Measurements from ENCODE around the gene TUBA4B.

TUBA4B gene

GRCh38 chr2:219294356-219295351, 41.6 kb downstream of the TUBA4B start (continued):
- no peak for TF ChIP-seq ZNF792 (tag by site-specific recombination; IDR thresholded peaks at IDR 0.05)
- peak; percentile 18; the same call in 1 of the 2 replicates for TF ChIP-seq ZNF2 (tag by site-specific recombination; IDR thresholded peaks at IDR 0.05)
- peak; percentile 38 for TF ChIP-seq SP3 (tag by site-specific recombination; IDR thresholded peaks at IDR 0.05)
- TF ChIP-seq KLF10 (tag by site-specific recombination; IDR thresholded peaks at IDR 0.05) = peak; percentile 49; the same call in 1 of the 2 replicates
- TF ChIP-seq ZNF426 (tag by site-specific recombination; IDR thresholded peaks at IDR 0.05) = no peak
- no peak for TF ChIP-seq ZNF184 (tag by site-specific recombination; IDR thresholded peaks at IDR 0.05)
- TF ChIP-seq ZNF433 (tag by site-specific recombination; IDR thresholded peaks at IDR 0.05; ENCODE audit: low read depth) = no peak
- no peak for TF ChIP-seq ZNF23 (tag by site-specific recombination; IDR thresholded peaks at IDR 0.05; ENCODE audit: borderline replicate concordance)
- no peak for TF ChIP-seq ZNF510 (tag by site-specific recombination; IDR thresholded peaks at IDR 0.05; ENCODE audit: insufficient replicate concordance)
- TF ChIP-seq ZNF677 (tag by site-specific recombination; IDR thresholded peaks at IDR 0.05) = no peak
- no peak for TF ChIP-seq ZSCAN16 (tag by site-specific recombination; IDR thresholded peaks at IDR 0.05)

DNA sequence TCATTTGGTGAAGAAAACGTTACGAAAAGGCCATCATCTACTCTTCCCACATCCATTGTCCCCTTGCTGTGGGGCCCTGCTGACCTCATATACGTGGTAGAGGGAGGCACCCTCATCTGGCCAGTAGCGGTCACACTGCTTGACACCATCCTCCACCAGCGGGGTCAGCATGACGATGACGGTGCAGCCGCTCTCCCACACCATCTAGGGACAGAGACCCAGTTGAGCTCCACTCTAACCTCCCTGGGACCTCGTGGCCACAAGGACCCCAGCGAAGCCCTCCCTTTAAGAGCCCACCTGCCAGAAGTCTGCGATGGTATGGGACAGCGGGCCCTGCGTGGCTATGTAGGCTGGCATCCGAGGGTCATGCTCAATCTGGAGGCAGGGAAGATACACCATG, 43.1 kb downstream of the TUBA4B start:
- TF ChIP-seq SCRT2 (tag by site-specific recombination; IDR thresholded peaks at IDR 0.05) = no peak
- no peak for TF ChIP-seq ZNF610 (tag by site-specific recombination; IDR thresholded peaks at IDR 0.05; ENCODE audit: borderline replicate concordance)
- no peak for TF ChIP-seq KLF7 (tag by site-specific recombination; IDR thresholded peaks at IDR 0.05; ENCODE audit: borderline replicate concordance)
- TF ChIP-seq ZNF530 (tag by site-specific recombination; IDR thresholded peaks at IDR 0.05; ENCODE audit: low read depth) = no peak
- no peaks in the 10 kb centered on the region; the same call in 1 of the 2 replicates for H3K4me1 ChIP-seq (ENCODE audit: control insufficient read depth, insufficient read depth, low read length)
- ChIA-PET POLR2A (interaction anchor here (2.1 kb wide), 1 partner anchor 119 kb away, joined by 6 read pairs; the partner anchor contains the start of gene CNPPD1), CTCF (interaction anchor here (0.6 to 11.6 kb wide), 25 partner anchors 8 to 290 kb away, joined by 3 to 297 read pairs (median 7); partner anchors contain the start of genes ABCB6, ANKZF1, ATG9A and CNPPD1)
- no peak overlapping the region for H3K4me3 ChIP-seq (ENCODE audit: low read depth, low read length)
- no peaks in the 10 kb centered on the region for H3K36me3 ChIP-seq (ENCODE audit: control insufficient read depth in 2 of 2, insufficient read depth in 1 of 2, low read length in 2 of 2)
- no peaks in the 10 kb centered on the region for H3K9me3 ChIP-seq (ENCODE audit: control insufficient read depth, insufficient read depth, low read depth, low read length)
- no peak overlapping the region for H3K27ac ChIP-seq (ENCODE audit: extremely low read depth, low read depth, low read length)

- Histone ChIP-seq H3K27ac (ENCODE audit: extremely low read depth, low read depth, low read length) (no peak overlapping the region), H3K9me3 (ENCODE audit: control insufficient read depth, insufficient read depth, low read depth, low read length) (no peaks in the 10 kb centered on the region), H3K4me3 (ENCODE audit: low read depth, low read length) (no peak overlapping the region), H3K36me3 (ENCODE audit: control insufficient read depth in 2 of 2, insufficient read depth in 1 of 2, low read length in 2 of 2) (no peaks in the 10 kb centered on the region), H3K4me1 (ENCODE audit: control insufficient read depth, insufficient read depth, low read length) (no peaks in the 10 kb centered on the region; the same call in 1 of the 2 replicates)
- ChIA-PET POLR2A (no interaction called here), CTCF (interaction anchor here (0.6 to 11.6 kb wide), 7 partner anchors 18 to 138 kb away, joined by 3 to 297 read pairs (median 65); partner anchors contain the start of genes ANKZF1, ATG9A, CNPPD1 and DNAJB2)
- no peak for TF ChIP-seq ZNF624 (tag by site-specific recombination; IDR thresholded peaks at IDR 0.05)
- no peak for TF ChIP-seq ZNF664 (tag by site-specific recombination; IDR thresholded peaks at IDR 0.05)
- no peak for TF ChIP-seq GLIS1 (tag by site-specific recombination; IDR thresholded peaks at IDR 0.05)
- TF ChIP-seq ZNF701 (tag by site-specific recombination; IDR thresholded peaks at IDR 0.05) = no peak
- TF ChIP-seq SP3 (tag by site-specific recombination; IDR thresholded peaks at IDR 0.05) = no peak
- TF ChIP-seq, protein P1, sequence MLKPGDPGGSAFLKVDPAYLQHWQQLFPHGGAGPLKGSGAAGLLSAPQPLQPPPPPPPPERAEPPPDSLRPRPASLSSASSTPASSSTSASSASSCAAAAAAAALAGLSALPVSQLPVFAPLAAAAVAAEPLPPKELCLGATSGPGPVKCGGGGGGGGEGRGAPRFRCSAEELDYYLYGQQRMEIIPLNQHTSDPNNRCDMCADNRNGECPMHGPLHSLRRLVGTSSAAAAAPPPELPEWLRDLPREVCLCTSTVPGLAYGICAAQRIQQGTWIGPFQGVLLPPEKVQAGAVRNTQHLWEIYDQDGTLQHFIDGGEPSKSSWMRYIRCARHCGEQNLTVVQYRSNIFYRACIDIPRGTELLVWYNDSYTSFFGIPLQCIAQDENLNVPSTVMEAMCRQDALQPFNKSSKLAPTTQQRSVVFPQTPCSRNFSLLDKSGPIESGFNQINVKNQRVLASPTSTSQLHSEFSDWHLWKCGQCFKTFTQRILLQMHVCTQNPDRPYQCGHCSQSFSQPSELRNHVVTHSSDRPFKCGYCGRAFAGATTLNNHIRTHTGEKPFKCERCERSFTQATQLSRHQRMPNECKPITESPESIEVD (tag by site-specific recombination; IDR thresholded peaks at IDR 0.05) = no peak
- TF ChIP-seq ZNF658 (tag by site-specific recombination; IDR thresholded peaks at IDR 0.05) = no peak
- TF ChIP-seq ZNF549 (tag by site-specific recombination; IDR thresholded peaks at IDR 0.05) = no peak
- TF ChIP-seq, protein P2, sequence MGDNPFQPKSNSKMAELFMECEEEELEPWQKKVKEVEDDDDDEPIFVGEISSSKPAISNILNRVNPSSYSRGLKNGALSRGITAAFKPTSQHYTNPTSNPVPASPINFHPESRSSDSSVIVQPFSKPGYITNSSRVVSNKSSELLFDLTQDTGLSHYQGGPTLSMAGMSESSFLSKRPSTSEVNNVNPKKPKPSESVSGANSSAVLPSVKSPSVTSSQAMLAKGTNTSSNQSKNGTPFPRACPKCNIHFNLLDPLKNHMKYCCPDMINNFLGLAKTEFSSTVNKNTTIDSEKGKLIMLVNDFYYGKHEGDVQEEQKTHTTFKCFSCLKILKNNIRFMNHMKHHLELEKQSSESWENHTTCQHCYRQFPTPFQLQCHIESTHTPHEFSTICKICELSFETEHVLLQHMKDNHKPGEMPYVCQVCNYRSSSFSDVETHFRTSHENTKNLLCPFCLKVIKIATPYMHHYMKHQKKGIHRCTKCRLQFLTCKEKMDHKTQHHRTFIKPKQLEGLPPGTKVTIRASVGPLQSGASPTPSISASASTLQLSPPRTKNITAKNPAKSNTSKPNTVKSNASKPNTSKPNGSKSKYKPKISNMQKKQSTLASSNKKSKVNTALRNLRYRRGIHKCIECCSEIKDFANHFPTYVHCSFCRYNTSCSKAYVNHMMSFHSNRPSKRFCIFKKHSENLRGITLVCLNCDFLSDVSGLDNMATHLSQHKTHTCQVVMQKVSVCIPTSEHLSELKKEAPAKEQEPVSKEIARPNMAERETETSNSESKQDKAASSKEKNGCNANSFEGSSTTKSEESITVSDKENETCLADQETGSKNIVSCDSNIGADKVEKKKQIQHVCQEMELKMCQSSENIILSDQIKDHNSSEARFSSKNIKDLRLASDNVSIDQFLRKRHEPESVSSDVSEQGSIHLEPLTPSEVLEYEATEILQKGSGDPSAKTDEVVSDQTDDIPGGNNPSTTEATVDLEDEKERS (tag by site-specific recombination; IDR thresholded peaks at IDR 0.05) = no peak
- no peak for TF ChIP-seq ZNF513 (tag by site-specific recombination; IDR thresholded peaks at IDR 0.05)
These were observed 43.8 kb downstream of the TUBA4B start for GRCh38 chr2:219296631-219297391.

Measured in HEK293 (cell line).